Uterus (tissue), 2 donors: Measurements from ENCODE around the gene IL22RA1.

Experiments
- POLR2A ChIP-seq, 2 donors: fragments of 450-650 bp; IDR thresholded peaks; one replicate each; pipeline ENCODE4 v1.6.1; 2016; ENCODE audit warnings: antibody characterized with exemption in 2 of 2, mild to moderate bottlenecking in 1 of 2, moderate library complexity in 1 of 2
- TF ChIP-seq, protein P1 (sequence below), 4 experiments: fragments of 200-600 bp in 2 of 4; fragments of 450-650 bp in 2 of 4; sonication (generic) in 2 of 4; IDR thresholded peaks; one replicate each; pipeline ENCODE4 v1.5.1; 2016 to 2019; ENCODE audit warnings: antibody characterized with exemption in 4 of 4, mild to moderate bottlenecking in 2 of 4, moderate library complexity in 1 of 4

DNA sequence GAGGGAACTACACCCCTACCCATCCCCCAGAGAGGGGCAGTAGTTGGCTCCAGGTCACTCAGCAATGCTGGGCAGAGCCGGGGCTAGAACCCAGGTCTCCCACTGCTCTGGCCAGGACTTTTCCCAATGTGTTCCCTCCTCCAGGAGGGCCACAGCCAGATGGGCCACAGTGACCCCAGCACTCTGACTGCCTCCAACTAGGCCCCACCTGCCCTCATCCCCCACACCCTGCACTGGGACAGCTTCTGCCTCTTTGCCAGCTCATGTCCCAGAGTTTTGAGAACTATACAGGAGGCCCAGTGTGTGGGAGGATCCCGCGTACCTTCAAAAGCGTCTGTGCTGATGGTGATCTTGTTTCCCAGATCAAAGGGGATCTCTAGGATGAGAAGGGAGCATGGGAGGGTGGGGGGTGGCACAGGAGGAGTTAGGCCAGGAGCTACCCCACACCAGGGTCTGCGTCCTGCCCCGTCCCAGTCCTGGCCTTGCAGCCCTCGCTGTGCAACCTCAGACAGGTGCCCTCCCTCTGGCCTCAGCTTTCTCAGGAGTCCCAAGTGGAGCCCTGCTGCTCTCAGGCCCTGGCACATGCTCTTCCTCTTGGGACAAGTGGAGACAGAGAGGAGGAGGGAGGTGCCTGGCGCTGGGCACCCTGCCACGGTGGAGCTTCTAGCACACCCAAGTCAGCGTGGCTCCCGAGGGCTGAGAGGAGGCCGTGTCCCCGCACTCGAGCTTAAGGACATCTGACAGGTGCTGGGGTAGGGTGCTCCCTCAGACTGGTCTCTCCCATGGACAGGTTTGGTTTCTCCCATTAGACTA, 53.0 kb downstream of the IL22RA1 start:
- TF ChIP-seq POLR2A (IDR thresholded peaks at IDR 0.05) = no peak
- TF ChIP-seq, protein P1, sequence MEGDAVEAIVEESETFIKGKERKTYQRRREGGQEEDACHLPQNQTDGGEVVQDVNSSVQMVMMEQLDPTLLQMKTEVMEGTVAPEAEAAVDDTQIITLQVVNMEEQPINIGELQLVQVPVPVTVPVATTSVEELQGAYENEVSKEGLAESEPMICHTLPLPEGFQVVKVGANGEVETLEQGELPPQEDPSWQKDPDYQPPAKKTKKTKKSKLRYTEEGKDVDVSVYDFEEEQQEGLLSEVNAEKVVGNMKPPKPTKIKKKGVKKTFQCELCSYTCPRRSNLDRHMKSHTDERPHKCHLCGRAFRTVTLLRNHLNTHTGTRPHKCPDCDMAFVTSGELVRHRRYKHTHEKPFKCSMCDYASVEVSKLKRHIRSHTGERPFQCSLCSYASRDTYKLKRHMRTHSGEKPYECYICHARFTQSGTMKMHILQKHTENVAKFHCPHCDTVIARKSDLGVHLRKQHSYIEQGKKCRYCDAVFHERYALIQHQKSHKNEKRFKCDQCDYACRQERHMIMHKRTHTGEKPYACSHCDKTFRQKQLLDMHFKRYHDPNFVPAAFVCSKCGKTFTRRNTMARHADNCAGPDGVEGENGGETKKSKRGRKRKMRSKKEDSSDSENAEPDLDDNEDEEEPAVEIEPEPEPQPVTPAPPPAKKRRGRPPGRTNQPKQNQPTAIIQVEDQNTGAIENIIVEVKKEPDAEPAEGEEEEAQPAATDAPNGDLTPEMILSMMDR (IDR thresholded peaks at IDR 0.05) = no peak
